Measurements from ENCODE around the gene KRTAP5-1. TPM values are rescaled to one million over a fixed set of nuclear protein-coding genes. Genes with fewer than 3 reads are reported as not detected.
"Not testable (repeated sequence)": the region's sequence is repeated elsewhere in the genome, so short reads cannot be mapped to it uniquely, and the experiment has no call there.

Gene KRTAP5-1, protein sequence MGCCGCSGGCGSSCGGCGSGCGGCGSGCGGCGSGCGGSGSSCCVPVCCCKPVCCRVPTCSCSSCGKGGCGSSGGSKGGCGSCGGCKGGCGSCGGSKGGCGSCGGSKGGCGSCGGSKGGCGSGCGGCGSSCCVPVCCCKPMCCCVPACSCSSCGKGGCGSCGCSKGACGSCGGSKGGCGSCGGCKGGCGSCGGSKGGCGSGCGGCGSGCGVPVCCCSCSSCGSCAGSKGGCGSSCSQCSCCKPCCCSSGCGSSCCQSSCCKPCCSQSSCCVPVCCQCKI
- total RNA-seq, result not detected
- polyA plus RNA-seq (2013, experiment 1 of 2), result not detected
- not detected for polyA plus RNA-seq (2013, experiment 2 of 2)
- long read RNA-seq, experiment 1, result 0 reads
- long read RNA-seq, experiment 2, result 0 reads
- long read RNA-seq, experiment 3, result 0 reads
- long read RNA-seq, experiment 4, result 0 reads

DNA sequence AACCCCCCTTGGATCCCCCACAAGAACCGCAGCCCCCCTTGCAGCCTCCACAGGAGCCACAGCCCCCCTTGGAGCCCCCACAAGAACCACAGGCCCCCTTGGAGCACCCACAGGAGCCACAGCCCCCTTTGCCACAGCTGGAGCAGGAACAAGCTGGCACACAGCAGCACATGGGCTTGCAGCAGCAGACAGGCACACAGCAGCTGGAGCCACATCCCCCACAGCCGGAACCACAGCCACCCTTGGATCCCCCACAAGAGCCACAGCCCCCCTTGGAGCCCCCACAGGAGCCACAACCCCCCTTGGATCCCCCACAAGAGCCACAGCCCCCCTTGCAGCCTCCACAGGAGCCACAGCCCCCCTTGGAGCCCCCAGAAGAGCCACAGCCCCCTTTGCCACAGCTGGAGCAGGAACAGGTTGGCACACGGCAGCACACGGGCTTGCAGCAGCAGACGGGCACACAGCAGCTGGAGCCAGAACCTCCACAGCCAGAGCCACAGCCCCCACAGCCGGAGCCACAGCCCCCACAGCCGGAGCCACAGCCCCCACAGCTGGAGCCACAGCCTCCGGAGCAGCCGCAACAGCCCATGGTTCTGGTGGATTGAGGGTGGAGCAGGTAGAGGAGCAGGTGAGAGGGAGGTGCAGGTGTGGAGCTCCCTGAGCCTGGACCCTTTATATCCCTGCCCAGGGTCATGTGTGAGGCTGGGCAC is at the start of gene KRTAP5-1:
TSS of gene KRTAP5-1 (minus strand) at position 623 of the 710 bp plus-strand sequence. CDS start at position 589, 34 bp downstream.
- not testable (repeated sequence) for H3K36me3 Mint-ChIP-seq (ENCODE audit: low read depth); DNase-seq; H3K4me3 Mint-ChIP-seq; H3K27ac Mint-ChIP-seq; H3K27me3 Mint-ChIP-seq (ENCODE audit: insufficient read depth); H3K27me3 ChIP-seq (ENCODE audit: control insufficient read depth, insufficient read depth, low read length, poor library complexity, severe bottlenecking); H3K9ac ChIP-seq (ENCODE audit: extremely low read depth, low read length, poor library complexity, severe bottlenecking); H3K36me3 ChIP-seq (ENCODE audit: control insufficient read depth, insufficient read depth, low read length); H3K9me3 ChIP-seq (ENCODE audit: control insufficient read depth, low read length); H3K4me3 ChIP-seq (ENCODE audit: low read length); H3K27ac ChIP-seq (ENCODE audit: low read depth, low read length); H3K4me1 ChIP-seq (ENCODE audit: control insufficient read depth, insufficient read depth, low read length); H3K4me1 Mint-ChIP-seq; H3K9me3 Mint-ChIP-seq
- 87 to 100% methylated on average over 1 to 7 of the region's 9 CpGs for WGBS, 2 experiments (ENCODE audit: insufficient coverage in 1 of 2, insufficient read length in 1 of 2)

DNA sequence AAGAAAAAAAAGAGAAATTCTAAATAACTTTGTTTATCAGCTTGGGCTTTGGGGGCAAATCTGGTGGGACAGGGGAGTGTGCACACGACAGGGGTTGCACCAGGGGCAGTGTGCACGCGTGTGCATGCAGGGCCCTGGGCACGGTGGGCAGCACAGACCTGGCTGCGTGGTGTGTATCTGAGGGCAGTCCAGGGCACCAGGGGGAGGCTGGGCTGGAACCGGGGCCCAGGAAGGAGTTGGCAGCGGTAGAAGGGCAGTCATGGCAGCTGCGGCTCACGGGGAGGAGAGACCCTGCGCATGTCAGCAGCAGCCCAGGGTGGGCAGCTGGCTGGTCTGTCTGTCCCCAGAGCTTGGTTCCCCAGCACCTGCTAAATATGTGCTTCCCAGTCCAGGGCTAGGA is 48.8 kb upstream of the KRTAP5-1 start:
- Histone ChIP-seq H3K27me3 (ENCODE audit: control insufficient read depth, insufficient read depth, low read length, poor library complexity, severe bottlenecking) (peaks cover 25% of the 10 kb centered on the region), H3K9me3 (ENCODE audit: control insufficient read depth, low read length) (no peaks in the 10 kb centered on the region), H3K36me3 (ENCODE audit: control insufficient read depth, insufficient read depth, low read length) (no peaks in the 10 kb centered on the region), H3K27ac (ENCODE audit: low read depth, low read length) (no peak overlapping the region), H3K4me3 (ENCODE audit: low read length) (no peak overlapping the region), H3K9ac (ENCODE audit: extremely low read depth, low read length, poor library complexity, severe bottlenecking) (no peak overlapping the region), H3K4me1 (ENCODE audit: control insufficient read depth, insufficient read depth, low read length) (no peaks in the 10 kb centered on the region)
- Mint-ChIP-seq H3K36me3 (ENCODE audit: low read depth) (no peaks in the 10 kb centered on the region), H3K27me3 (ENCODE audit: insufficient read depth) (peaks cover 38% of the 10 kb centered on the region), H3K4me3 (no peak overlapping the region), H3K4me1 (peaks cover 2% of the 10 kb centered on the region), H3K9me3 (no peaks in the 10 kb centered on the region), H3K27ac (no peak overlapping the region)
- WGBS, 2 experiments (ENCODE audit: insufficient coverage in 1 of 2, insufficient read length in 1 of 2), result 94 to 95% methylated on average over 6 to 10 of the region's 10 CpGs
- no peak for DNase-seq
- TF ChIP-seq, protein P1, sequence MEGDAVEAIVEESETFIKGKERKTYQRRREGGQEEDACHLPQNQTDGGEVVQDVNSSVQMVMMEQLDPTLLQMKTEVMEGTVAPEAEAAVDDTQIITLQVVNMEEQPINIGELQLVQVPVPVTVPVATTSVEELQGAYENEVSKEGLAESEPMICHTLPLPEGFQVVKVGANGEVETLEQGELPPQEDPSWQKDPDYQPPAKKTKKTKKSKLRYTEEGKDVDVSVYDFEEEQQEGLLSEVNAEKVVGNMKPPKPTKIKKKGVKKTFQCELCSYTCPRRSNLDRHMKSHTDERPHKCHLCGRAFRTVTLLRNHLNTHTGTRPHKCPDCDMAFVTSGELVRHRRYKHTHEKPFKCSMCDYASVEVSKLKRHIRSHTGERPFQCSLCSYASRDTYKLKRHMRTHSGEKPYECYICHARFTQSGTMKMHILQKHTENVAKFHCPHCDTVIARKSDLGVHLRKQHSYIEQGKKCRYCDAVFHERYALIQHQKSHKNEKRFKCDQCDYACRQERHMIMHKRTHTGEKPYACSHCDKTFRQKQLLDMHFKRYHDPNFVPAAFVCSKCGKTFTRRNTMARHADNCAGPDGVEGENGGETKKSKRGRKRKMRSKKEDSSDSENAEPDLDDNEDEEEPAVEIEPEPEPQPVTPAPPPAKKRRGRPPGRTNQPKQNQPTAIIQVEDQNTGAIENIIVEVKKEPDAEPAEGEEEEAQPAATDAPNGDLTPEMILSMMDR (conservative IDR thresholded peaks at IDR 0.05), result no peak

DNA sequence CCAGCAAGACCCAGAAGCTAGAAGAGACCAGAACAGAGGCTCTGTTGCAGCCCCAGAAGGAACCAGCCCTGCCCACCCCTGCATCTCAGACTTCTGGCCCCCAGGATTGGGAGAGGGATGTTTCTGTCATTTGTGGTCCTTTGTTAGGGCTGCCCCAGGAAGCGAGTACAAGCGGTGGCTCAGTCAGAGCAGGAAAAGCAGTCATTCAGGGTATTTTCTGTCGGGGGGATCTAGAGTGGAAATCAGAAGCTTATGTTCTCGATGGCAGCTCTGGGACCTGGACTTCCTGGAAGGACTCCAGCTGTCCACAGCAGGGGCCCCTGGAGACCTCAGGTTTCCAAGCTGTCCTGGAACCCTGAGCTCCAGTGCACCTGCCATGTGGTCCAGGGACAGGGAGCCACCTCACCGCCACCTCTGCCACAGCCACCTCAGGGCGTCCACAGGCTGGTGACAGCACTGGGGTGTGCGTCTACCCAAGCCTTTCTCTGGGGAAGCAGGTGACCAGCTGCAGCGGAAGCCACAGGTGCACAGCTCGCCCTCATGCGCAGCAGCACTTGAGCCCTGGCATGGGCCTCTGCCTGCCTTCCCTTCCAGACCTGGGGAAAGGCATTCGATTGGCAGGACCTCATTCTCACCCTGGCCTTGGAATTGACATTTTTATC is 47.1 kb upstream of the KRTAP5-1 start:
- 89 to 95% methylated on average over 6 to 11 of the region's 11 CpGs for WGBS, 2 experiments (ENCODE audit: insufficient coverage in 1 of 2, insufficient read length in 1 of 2)
- peaks cover 25% of the 10 kb centered on the region for H3K27me3 ChIP-seq (ENCODE audit: control insufficient read depth, insufficient read depth, low read length, poor library complexity, severe bottlenecking)
- Mint-ChIP-seq H3K4me1 (peaks cover 2% of the 10 kb centered on the region), H3K9me3 (no peaks in the 10 kb centered on the region), H3K27ac (no peak overlapping the region), H3K27me3 (ENCODE audit: insufficient read depth) (peaks cover 44% of the 10 kb centered on the region), H3K4me3 (no peak overlapping the region), H3K36me3 (ENCODE audit: low read depth) (no peaks in the 10 kb centered on the region)
- H3K36me3 ChIP-seq (ENCODE audit: control insufficient read depth, insufficient read depth, low read length), result no peaks in the 10 kb centered on the region
- no peak overlapping the region for H3K27ac ChIP-seq (ENCODE audit: low read depth, low read length)
- H3K4me3 ChIP-seq (ENCODE audit: low read length), result no peak overlapping the region
- DNase-seq, result no peak
- TF ChIP-seq, protein P1 (conservative IDR thresholded peaks at IDR 0.05), result no peak
- no peak overlapping the region for H3K9ac ChIP-seq (ENCODE audit: extremely low read depth, low read length, poor library complexity, severe bottlenecking)
- H3K9me3 ChIP-seq (ENCODE audit: control insufficient read depth, low read length), result no peaks in the 10 kb centered on the region
- no peaks in the 10 kb centered on the region for H3K4me1 ChIP-seq (ENCODE audit: control insufficient read depth, insufficient read depth, low read length)

All from endodermal cell (in vitro differentiated cells).